HCT116 (cell line): Measurements from ENCODE around the gene ITPKB. TPM values are rescaled to one million over a fixed set of nuclear protein-coding genes. Genes with fewer than 3 reads are reported as not detected.

ENCODE experiments used
- ATAC-seq: fragments of 200-7000 bp; cut with Tn5 transposase; 2 replicates; pipeline ENCODE4 v1.9.1; 2020; ENCODE audit warnings: mild to moderate bottlenecking, moderate library complexity
- BruUV-seq: library from RNA; stranded (reverse); fragments of 400-500 nt; replicated peaks from 2 replicates; lab custom pipeline; 2021; lab: Mats Ljungman, UMichigan
- CTCF ChIA-PET: fragments of 300-600 bp; sonication (Branson Sonifier 250); formaldehyde crosslinking; loops from one replicate; lab custom pipeline; 2021; ENCODE audit warnings: antibody characterized with exemption; lab: Charles Lee
- POLR2A ChIA-PET: fragments of 300-600, 350-600 bp; sonication (Branson Sonifier 250); formaldehyde crosslinking; loops from one replicate; lab custom pipeline; 2021; ENCODE audit warnings: antibody characterized with exemption; lab: Charles Lee
- RAD21 ChIA-PET, 2 experiments: fragments of 300-600 bp; sonication (Branson Sonifier 250); formaldehyde crosslinking; loops; one replicate each; lab custom pipeline; 2023; ENCODE audit warnings: low total read pairs in 2 of 2; ENCODE audit not compliant: uncharacterized antibody in 2 of 2, unreplicated experiment in 2 of 2, low non-redundant PET in 1 of 2; lab: Charles Lee
- DNase-seq: peaks from one replicate; pipeline ENCODE4 v3.0.0-alpha.2; 2010; ENCODE audit warnings: low read depth, low spot score
- H2AFZ ChIP-seq: fragments of 200-600 bp; shearing (Covaris generic), sonication (generic); 2 replicates; pipeline ENCODE4 v1.6.1; 2017; ENCODE audit warnings: low read depth, mixed run types, mixed read lengths, antibody characterized with exemption, low read length; ENCODE audit not compliant: poor library complexity, severe bottlenecking
- H3K27ac ChIP-seq: 2 replicates; pipeline ENCODE4 v1.5.1; 2012; ENCODE audit warnings: low read depth, low read length
- H3K27me3 ChIP-seq: fragments of 200-600 bp; sonication (generic); 2 replicates; pipeline ENCODE4 v1.6.1; 2016; ENCODE audit warnings: mixed run types, low read length, mixed read lengths; ENCODE audit not compliant: insufficient read depth
- H3K36me3 ChIP-seq, 2 experiments: fragments of 200-500 bp in 1 of 2; fragments of 200-600 bp in 1 of 2; sonication (Bioruptor generic) in 1 of 2; sonication (generic) in 1 of 2; 2 replicates each; pipeline versions ENCODE4 v1.5.1 to v1.6.1; 2014 to 2016; ENCODE audit warnings: low read length in 2 of 2, inconsistent platforms in 1 of 2, mixed read lengths in 1 of 2, mixed run types in 1 of 2; ENCODE audit not compliant: insufficient read depth in 2 of 2, control insufficient read depth in 1 of 2
- H3K4me1 ChIP-seq, 2 experiments: fragments of 200-600 bp in 1 of 2; sonication (generic) in 1 of 2; 2 replicates each; pipeline versions ENCODE4 v1.5.1 to v1.6.1; 2012 to 2017; ENCODE audit warnings: low read length in 2 of 2, inconsistent platforms in 1 of 2, mild to moderate bottlenecking in 1 of 2, mixed read lengths in 1 of 2, mixed run types in 1 of 2, moderate library complexity in 1 of 2; ENCODE audit not compliant: insufficient read depth in 2 of 2, control insufficient read depth in 1 of 2
- H3K4me2 ChIP-seq: fragments of 200-600 bp; sonication (generic); 2 replicates; pipeline ENCODE4 v1.6.1; 2017; ENCODE audit warnings: mixed run types, low read length, mixed read lengths
- H3K4me3 ChIP-seq, 2 experiments: fragments of 200-600 bp in 1 of 2; sonication (generic) in 1 of 2; replicated peaks in 1 of 2; 2 replicates each; pipeline ENCODE4 v1.5.1; 2011 to 2016; ENCODE audit warnings: low read length in 2 of 2, control low read depth in 1 of 2, low read depth in 1 of 2, mild to moderate bottlenecking in 1 of 2, mixed read lengths in 1 of 2, mixed run types in 1 of 2
- H3K79me2 ChIP-seq: fragments of 200-600 bp; sonication (generic); 2 replicates; pipeline ENCODE4 v1.6.1; 2017; ENCODE audit warnings: mild to moderate bottlenecking, mixed run types, low read length, moderate library complexity, mixed read lengths; ENCODE audit not compliant: insufficient read depth
- H3K9ac ChIP-seq: fragments of 200-600 bp; sonication (generic); 2 replicates; pipeline ENCODE4 v1.6.1; 2016; ENCODE audit warnings: low read length, mixed read lengths
- H3K9me2 ChIP-seq: fragments of 200-600 bp; sonication (generic), shearing (Covaris generic); 2 replicates; pipeline ENCODE4 v1.6.1; 2017; ENCODE audit warnings: mixed run types, mild to moderate bottlenecking, moderate library complexity; ENCODE audit not compliant: insufficient read depth
- H3K9me3 ChIP-seq, 2 experiments: fragments of 200-500 bp in 1 of 2; fragments of 200-600 bp in 1 of 2; sonication (Bioruptor generic) in 1 of 2; sonication (generic) in 1 of 2; 2 replicates each; pipeline ENCODE4 v1.6.1; 2014 to 2017; ENCODE audit warnings: low read length in 2 of 2, mixed read lengths in 2 of 2, inconsistent platforms in 1 of 2, low read depth in 1 of 2, mild to moderate bottlenecking in 1 of 2, mixed run types in 1 of 2, moderate library complexity in 1 of 2; ENCODE audit not compliant: control insufficient read depth in 1 of 2, insufficient read depth in 1 of 2
- H4K20me1 ChIP-seq: fragments of 200-600 bp; sonication (generic), shearing (Covaris generic); 2 replicates; pipeline ENCODE4 v1.6.1; 2017; ENCODE audit warnings: mixed run types, mild to moderate bottlenecking, moderate library complexity; ENCODE audit not compliant: insufficient read depth
- CEBPB ChIP-seq: IDR thresholded peaks from 2 replicates; pipeline ENCODE4 v1.6.1; 2012; ENCODE audit warnings: low read depth
- EGR1 ChIP-seq: IDR thresholded peaks from 2 replicates; pipeline ENCODE4 v1.6.1; 2012; ENCODE audit warnings: low read depth
- EZH2phosphoT487 ChIP-seq: fragments of 200-600 bp; IDR thresholded peaks from 2 replicates; pipeline ENCODE4 v1.6.1; 2018; ENCODE audit warnings: antibody characterized with exemption, borderline replicate concordance
- FOSL1 ChIP-seq: IDR thresholded peaks from 2 replicates; pipeline ENCODE4 v1.6.1; 2012; ENCODE audit warnings: low read depth
- POLR2AphosphoS5 ChIP-seq: IDR thresholded peaks from 2 replicates; pipeline ENCODE4 v1.6.1; 2011; ENCODE audit warnings: mild to moderate bottlenecking, low read depth, low read length, moderate library complexity
- RAD21 ChIP-seq: IDR thresholded peaks from 2 replicates; pipeline ENCODE4 v1.6.1; 2012; ENCODE audit warnings: low read depth, mild to moderate bottlenecking
- SP1 ChIP-seq: IDR thresholded peaks from 2 replicates; pipeline ENCODE4 v1.6.1; 2012; ENCODE audit warnings: low read depth
- TCF7L2 ChIP-seq: IDR thresholded peaks from 2 replicates; pipeline ENCODE4 v1.7.0; 2011; ENCODE audit warnings: borderline replicate concordance, inconsistent platforms; ENCODE audit not compliant: insufficient read depth, insufficient read length; ENCODE audit errors: extremely low read depth
- ZBTB33 ChIP-seq: IDR thresholded peaks from 2 replicates; pipeline ENCODE4 v1.6.1; 2011; ENCODE audit warnings: mild to moderate bottlenecking, low read length, moderate library complexity; ENCODE audit not compliant: insufficient replicate concordance; ENCODE audit errors: extremely low read depth
- ZNF274 ChIP-seq: fragments of 200-500 bp; sonication (Bioruptor generic); IDR thresholded peaks from 2 replicates; pipeline ENCODE4 v1.6.1; 2014; ENCODE audit warnings: mild to moderate bottlenecking, low read depth, low read length, inconsistent platforms
- intact Hi-C: fragments of 100-400 bp; cut with micrococcal nuclease; formaldehyde crosslinking; loops from 2 replicates; pipeline ENCODE4 v1.10.0; 2022
- total RNA-seq: library from RNA; stranded (reverse); gene quantifications from one replicate; pipeline ENCODE4 v1.2.1, GENCODE V29; 2021; ENCODE audit not compliant: unreplicated experiment
- TF ChIP-seq, protein P1 (sequence below): IDR thresholded peaks from 2 replicates; pipeline ENCODE4 v1.6.1; 2012; ENCODE audit warnings: low read depth
- TF ChIP-seq, protein P2 (sequence below): IDR thresholded peaks from 2 replicates; pipeline ENCODE4 v1.6.1; 2012

ITPKB gene
- total RNA-seq, 1 experiment from 2014 or later: 4.4 TPM

- no peaks in the 10 kb centered on the region for H4K20me1 ChIP-seq
- no peak overlapping the region for H3K4me2 ChIP-seq
- no peaks in the 10 kb centered on the region for H3K9me2 ChIP-seq
- no peak overlapping the region for H3K4me3 ChIP-seq
- CTCF ChIA-PET: no interaction called here
- ATAC-seq: no peak
- H3K79me2 ChIP-seq: no peaks in the 10 kb centered on the region
- H3K9me3 ChIP-seq: no peaks in the 10 kb centered on the region
- RAD21 ChIA-PET: no interaction called here
- no peak overlapping the region for H3K27ac ChIP-seq
- TF ChIP-seq SP1: no peak
- TF ChIP-seq EGR1: no peak
- TF ChIP-seq RAD21: no peak
- no TSS peak for BruUV-seq
- H2AFZ ChIP-seq: no peak overlapping the region
- no peak overlapping the region for H3K9ac ChIP-seq
- intact Hi-C loops: no loop called here
- no peak for DNase-seq
- no peaks in the 10 kb centered on the region for H3K36me3 ChIP-seq
- no peaks in the 10 kb centered on the region; the same call in 1 of the 2 replicates for H3K27me3 ChIP-seq
- POLR2A ChIA-PET: no interaction called here
- H3K4me1 ChIP-seq: peaks cover 0 to 16% of the 10 kb centered on the region in 2 experiments; a peak in 2 of 4 replicates
These were observed 46.3 kb downstream of the ITPKB start for GRCh38 chr1:226692823-226693222.

DNA sequence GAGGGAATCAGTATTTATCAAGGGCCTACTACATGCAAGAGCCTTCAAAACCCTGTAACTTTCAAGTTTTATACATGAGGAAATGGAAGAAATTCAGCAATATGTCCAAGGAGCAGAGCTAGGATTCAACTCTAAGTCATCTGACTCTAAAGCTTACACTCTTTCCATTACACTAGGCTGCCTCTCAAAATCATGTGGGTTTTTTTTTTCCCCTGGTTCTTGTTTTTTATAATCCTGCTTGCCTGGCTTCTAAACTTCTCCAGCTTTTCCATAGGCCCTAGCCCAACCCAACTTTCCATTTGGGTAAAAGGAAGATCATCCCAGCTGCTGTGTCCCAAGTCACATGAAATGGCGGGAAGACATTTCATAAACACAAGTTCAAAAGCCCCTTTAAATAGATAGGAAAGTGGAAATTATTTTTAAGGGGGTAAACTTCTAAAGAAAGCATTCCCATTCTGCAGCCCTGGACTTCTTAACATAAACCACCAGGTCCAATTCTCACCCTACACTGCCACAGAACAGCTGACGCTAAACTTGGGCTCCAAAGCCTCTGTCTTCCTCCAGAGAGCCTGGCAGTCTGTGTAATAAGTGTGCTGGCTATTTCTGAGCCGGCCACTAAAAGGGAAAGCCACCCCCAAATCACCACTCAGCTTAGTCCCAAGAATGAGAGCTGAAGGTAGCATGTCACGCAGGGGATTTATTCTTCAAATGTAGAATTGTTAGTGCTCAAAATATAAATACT is 46.9 kb downstream of the ITPKB start:
- Histone ChIP-seq H3K9me2 (no peaks in the 10 kb centered on the region), H3K4me1 (peaks cover 0 to 10% of the 10 kb centered on the region in 2 experiments; a peak in 2 of 4 replicates), H3K9me3 (no peaks in the 10 kb centered on the region), H2AFZ (no peak overlapping the region), H3K4me3 (no peak overlapping the region), H3K27ac (no peak overlapping the region), H3K36me3 (no peaks in the 10 kb centered on the region), H3K79me2 (no peaks in the 10 kb centered on the region), H3K27me3 (no peaks in the 10 kb centered on the region; the same call in 1 of the 2 replicates), H3K4me2 (no peak overlapping the region), H3K9ac (no peak overlapping the region), H4K20me1 (no peaks in the 10 kb centered on the region)
- BruUV-seq: no TSS peak
- ATAC-seq: no peak
- intact Hi-C loops: no loop called here
- ChIA-PET RAD21 (no interaction called here), CTCF (no interaction called here), POLR2A (no interaction called here)
- no peak for DNase-seq
- no peak for TF ChIP-seq SP1
- TF ChIP-seq TCF7L2: no peak
- TF ChIP-seq ZNF274: no peak
- TF ChIP-seq ZBTB33: no peak
- TF ChIP-seq FOSL1: no peak
- TF ChIP-seq RAD21: no peak
- TF ChIP-seq EZH2phosphoT487: no peak
- TF ChIP-seq, protein P1, sequence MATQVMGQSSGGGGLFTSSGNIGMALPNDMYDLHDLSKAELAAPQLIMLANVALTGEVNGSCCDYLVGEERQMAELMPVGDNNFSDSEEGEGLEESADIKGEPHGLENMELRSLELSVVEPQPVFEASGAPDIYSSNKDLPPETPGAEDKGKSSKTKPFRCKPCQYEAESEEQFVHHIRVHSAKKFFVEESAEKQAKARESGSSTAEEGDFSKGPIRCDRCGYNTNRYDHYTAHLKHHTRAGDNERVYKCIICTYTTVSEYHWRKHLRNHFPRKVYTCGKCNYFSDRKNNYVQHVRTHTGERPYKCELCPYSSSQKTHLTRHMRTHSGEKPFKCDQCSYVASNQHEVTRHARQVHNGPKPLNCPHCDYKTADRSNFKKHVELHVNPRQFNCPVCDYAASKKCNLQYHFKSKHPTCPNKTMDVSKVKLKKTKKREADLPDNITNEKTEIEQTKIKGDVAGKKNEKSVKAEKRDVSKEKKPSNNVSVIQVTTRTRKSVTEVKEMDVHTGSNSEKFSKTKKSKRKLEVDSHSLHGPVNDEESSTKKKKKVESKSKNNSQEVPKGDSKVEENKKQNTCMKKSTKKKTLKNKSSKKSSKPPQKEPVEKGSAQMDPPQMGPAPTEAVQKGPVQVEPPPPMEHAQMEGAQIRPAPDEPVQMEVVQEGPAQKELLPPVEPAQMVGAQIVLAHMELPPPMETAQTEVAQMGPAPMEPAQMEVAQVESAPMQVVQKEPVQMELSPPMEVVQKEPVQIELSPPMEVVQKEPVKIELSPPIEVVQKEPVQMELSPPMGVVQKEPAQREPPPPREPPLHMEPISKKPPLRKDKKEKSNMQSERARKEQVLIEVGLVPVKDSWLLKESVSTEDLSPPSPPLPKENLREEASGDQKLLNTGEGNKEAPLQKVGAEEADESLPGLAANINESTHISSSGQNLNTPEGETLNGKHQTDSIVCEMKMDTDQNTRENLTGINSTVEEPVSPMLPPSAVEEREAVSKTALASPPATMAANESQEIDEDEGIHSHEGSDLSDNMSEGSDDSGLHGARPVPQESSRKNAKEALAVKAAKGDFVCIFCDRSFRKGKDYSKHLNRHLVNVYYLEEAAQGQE: no peak
- TF ChIP-seq POLR2AphosphoS5: no peak
- TF ChIP-seq CEBPB: no peak
- TF ChIP-seq, protein P2, sequence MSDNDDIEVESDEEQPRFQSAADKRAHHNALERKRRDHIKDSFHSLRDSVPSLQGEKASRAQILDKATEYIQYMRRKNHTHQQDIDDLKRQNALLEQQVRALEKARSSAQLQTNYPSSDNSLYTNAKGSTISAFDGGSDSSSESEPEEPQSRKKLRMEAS: no peak
